Cardiac fibroblast (primary cell): Measurements from ENCODE around the gene MARK4.

ENCODE experiments used
- DNase-seq, 2 donors: peaks; one replicate each; pipeline versions ENCODE4 v3.0.0 to v3.0.0-alpha.2; 2010; ENCODE audit warnings: low read depth in 2 of 2
- H3K4me3 ChIP-seq, 2 donors: replicated peaks in 1 of 2; 1 replicate in 1 of 2; 2 replicates in 1 of 2; pipeline ENCODE4 v1.5.1; 2011; ENCODE audit warnings: low read depth in 2 of 2, low read length in 2 of 2, mild to moderate bottlenecking in 2 of 2, moderate library complexity in 1 of 2
- TF ChIP-seq, protein P1 (sequence below): IDR thresholded peaks from one replicate; pipeline ENCODE4 v1.5.1; 2011; ENCODE audit warnings: low read depth, mild to moderate bottlenecking, low read length, inconsistent platforms

The MARK4 gene

DNA sequence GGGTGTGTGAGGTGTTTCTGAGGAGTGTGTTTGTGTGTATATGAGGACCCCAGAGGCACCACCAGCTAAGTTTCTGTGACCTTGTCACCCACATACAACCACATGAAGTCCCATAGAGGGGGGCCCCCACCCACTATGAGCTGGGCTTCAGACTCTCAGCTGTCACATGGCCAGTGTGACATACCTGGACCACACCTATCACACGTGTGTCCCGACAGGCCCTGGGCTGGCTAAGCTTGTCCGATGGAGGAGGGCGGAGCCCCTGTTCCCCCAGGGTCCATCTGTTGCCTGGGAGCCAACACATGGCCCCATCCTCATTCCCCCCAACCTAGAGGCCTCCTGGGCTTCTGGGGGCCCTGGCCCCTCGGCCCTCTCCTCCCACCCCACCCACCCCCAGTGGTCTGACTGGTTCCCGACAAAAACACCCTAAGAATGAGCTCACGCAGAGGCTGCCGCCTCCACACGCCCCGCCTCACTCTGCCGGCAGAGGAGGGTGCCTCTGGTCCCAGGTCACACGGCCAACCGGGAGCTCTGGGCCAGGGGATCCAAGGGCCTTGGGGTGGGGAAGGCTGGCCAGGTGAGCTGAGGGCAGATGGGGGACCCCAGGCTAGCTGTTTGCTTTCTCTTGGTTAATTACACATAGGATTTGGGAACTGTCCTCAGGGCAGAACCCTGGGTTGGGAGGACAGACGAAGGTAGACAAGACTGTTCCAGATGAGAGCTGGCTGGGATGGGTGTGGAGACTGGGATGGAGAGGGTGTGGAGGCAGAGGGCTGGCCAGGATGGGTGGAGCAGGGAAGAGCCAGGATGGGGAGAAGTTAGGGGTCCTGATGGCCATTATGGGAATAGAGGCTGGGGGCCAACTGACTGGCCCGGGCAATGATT is 93.8 kb downstream of the MARK4 start:
- H3K4me3 ChIP-seq: no peak overlapping the region
- DNase-seq: no peak
- TF ChIP-seq, protein P1, sequence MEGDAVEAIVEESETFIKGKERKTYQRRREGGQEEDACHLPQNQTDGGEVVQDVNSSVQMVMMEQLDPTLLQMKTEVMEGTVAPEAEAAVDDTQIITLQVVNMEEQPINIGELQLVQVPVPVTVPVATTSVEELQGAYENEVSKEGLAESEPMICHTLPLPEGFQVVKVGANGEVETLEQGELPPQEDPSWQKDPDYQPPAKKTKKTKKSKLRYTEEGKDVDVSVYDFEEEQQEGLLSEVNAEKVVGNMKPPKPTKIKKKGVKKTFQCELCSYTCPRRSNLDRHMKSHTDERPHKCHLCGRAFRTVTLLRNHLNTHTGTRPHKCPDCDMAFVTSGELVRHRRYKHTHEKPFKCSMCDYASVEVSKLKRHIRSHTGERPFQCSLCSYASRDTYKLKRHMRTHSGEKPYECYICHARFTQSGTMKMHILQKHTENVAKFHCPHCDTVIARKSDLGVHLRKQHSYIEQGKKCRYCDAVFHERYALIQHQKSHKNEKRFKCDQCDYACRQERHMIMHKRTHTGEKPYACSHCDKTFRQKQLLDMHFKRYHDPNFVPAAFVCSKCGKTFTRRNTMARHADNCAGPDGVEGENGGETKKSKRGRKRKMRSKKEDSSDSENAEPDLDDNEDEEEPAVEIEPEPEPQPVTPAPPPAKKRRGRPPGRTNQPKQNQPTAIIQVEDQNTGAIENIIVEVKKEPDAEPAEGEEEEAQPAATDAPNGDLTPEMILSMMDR: no peak

DNA sequence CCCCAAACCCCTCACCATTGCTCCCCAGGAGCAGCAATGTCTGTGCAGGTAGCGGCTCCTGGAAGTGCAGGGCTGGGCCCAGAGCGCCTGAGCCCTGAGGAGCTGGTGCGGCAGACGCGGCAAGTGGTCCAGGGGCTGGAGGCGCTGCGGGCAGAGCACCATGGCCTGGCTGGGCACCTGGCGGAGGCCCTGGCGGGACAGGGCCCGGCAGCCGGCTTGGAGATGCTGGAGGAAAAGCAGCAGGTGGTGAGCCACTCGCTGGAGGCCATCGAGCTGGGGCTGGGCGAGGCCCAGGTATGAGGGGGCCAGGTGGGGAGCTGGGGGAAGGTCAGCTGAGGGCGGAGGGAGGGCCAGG is 94.4 kb downstream of the MARK4 start:
- H3K4me3 ChIP-seq: no peak overlapping the region
- TF ChIP-seq, protein P1: no peak
- no peak for DNase-seq

DNA sequence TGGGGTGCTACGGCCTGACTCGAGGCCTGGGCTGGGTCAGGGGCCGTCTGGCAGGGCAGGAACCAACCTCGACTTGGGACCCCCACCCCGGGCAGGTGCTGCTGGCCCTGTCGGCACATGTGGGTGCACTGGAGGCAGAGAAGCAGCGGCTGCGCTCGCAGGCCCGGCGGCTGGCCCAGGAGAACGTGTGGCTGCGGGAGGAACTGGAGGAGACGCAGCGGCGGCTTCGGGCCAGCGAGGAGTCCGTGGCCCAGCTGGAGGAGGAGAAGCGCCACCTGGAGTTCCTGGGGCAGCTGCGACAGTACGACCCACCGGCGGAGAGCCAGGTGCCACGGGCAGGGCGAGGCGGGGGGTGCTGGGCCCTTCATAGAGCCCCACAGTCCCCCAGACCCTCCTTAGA is 95.4 kb downstream of the MARK4 start:
- no peak overlapping the region for H3K4me3 ChIP-seq

DNA sequence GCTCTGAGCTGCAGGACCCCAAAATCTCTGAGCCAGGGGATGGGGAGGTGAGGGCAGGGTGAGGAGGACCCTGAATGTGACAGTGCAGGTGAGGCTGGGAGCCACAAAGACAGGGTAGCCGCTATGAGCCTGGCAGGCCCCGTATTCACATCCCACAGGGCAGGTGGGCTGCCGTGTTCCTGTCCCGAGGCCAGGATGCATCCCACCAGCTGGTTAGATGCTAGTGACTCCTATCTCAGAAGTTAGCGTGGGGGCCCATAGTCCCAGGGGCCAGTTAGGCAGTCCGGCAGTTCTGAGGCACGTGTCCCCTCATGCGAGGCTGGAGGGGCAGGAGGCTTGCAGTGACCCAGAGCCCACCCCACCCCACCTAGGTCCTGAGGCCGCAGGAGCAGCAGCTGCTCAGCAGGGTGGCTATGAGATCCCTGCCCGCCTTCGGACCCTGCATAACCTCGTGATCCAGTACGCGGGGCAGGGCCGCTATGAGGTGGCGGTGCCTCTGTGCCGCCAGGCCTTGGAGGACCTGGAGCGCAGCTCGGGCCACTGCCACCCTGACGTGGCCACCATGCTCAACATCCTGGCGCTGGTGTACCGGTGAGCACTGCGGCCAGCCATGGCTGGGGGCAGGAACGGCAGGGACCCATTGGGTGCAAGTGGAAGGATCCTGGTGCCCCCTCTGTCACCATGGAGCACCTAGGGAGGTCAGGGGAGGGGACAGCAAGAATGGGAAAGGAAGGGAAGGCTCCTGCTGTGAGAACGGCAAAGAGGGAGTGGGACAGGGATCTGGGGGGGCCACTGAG is 96.7 kb downstream of the MARK4 start:
- TF ChIP-seq, protein P1: no peak
- H3K4me3 ChIP-seq: no peak overlapping the region
- DNase-seq: no peak

More for the DNA sequence above, 95.4 kb downstream of the MARK4 start:
- no peak for DNase-seq
- TF ChIP-seq, protein P1: no peak

DNA sequence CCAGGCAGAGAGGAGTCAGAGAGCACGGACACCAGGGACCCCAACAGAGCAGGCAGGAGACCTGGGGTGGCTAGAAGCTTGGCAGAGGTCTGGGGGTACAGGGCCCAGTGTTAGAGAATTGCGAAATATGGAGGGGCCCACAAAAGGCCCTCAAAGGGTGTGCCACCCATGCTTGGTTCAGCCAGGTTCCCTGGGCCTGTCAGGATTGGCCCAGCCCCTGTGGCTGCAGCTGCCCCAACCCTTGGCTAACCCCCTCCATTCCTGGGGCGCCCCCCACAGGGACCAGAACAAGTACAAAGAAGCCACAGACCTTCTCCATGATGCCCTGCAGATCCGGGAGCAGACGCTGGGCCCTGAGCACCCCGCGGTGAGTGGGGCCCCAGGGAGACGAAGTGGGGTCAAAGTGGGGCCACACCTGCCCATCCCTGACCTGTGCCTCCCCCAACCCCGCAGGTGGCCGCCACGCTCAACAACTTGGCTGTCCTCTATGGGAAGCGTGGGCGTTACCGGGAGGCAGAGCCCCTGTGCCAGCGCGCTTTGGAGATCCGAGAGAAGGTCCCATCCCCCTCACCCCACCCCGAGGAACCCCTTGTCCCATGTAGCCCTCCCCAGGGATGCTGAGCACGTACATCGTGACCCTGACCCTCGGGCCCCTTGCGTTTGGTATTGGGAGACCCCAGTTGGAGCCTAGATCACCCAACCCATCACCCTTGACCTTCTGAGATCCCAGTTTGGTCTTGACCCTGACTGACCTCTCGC is 97.5 kb downstream of the MARK4 start:
- DNase-seq: no peak
- TF ChIP-seq, protein P1: no peak
- H3K4me3 ChIP-seq: no peak overlapping the region

DNA sequence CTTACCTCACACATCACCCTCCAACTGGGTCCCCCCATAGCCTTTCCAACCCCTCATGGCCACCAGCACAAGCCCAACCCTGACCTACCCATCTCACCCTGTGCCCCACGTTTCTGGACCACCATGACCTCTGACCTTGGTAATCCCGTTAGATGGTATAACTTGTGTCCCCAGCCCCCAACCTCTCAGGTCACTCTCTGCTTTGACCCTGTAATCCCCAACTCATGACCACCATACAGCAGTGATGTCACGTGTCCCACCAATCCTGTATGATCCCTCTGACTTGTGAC is 98.0 kb downstream of the MARK4 start:
- no peak for DNase-seq
- TF ChIP-seq, protein P1: no peak
- H3K4me3 ChIP-seq: no peak overlapping the region
